ENCODE results near the gene SCAPER.
"Not testable (repeated sequence)": the region's sequence is repeated elsewhere in the genome, so short reads cannot be mapped to it uniquely, and the experiment has no call there.

Gene SCAPER

DNA sequence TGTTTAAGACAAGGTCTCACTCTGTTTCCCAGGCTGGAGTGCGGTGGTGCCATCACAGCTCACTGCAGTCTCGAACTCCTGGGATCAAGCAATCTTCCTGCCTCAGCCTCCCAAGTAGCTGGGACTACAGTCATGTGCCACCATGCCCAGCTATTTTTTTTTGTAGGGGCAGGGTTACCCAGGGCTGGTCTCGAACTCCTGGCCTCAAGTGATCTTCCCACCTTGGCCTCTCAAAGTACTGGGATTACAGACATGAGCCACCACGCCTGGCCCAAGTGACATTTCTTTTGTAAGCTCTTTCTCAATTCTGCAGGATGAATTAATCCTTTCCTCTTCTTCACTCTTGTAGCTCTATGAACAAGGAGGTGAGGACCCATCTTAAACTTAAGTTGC lies 592.0 kb downstream of the SCAPER start:
- not testable (repeated sequence) for DNase-seq

DNA sequence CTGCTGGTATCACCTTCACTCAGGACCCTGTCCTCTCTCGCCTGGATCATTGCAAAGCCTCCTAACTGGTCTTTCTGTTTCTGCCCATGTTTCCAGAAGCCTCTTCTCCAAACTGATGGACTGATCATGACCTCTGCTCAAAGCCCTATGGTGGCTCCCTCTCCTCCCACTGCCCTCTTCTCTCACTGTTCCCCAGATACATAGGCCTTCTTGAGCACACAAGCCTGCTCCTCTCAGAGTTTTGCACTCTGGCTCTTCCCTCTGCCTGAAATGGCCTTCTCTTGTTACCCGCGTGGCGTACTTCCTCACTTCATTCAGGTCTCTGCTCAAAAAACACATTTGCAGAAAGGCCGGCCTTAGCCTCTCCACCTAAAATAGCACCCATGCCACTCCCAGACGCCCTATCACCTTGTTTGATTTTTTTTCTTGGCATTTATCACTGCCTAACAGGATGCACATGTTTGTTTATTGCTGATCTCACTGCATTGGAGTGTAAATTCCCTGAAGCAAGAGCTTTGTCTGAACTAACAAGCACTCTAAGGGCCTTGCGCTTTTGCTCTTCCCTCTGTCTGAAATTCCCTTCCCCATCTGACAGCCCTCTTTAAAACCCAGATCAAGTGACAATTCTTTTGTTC lies 592.5 kb downstream of the SCAPER start:
- no peak for DNase-seq

GRCh38 chr15:76311100-76311953 lies 593.8 kb downstream of the SCAPER start, which contains the start of gene ETFA:
TSS of gene ETFA (minus strand) at chr15:76311469. CDS start at chr15:76311388, 81 bp downstream.
- DNase-seq = peak; percentile 95 to 99 (median 98)

DNA sequence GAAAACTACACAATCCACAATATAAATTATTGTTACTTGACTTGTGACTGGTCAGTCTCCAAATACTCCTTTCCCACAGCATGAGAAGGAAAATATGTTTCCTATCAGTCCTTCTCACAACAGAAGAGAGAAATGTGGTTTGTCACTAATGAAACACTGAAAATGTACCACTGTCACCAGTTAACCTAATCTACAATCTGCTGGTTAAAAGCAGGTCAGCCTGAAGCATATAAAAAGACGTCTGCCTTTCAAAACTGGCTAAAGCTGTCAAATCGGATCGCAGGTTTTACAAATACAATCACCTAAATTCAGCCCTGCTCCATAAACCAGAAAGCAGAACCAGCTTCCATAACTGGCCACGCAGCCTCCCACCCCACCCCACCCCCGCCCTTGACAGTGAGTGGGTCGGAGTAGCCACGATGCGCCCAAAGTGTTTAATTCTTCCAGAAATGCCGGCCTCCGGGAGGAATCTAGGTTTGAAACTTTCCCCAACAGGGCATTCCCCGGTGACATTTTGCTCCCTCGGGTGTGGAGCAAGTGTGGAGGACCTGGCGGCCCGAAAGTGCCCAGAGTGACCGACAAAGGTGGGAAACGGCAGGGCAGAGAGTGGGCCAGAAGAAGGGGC lies 594.6 kb downstream of the SCAPER start:
- DNase-seq = peak; percentile 41 to 66 (median 52)

DNA sequence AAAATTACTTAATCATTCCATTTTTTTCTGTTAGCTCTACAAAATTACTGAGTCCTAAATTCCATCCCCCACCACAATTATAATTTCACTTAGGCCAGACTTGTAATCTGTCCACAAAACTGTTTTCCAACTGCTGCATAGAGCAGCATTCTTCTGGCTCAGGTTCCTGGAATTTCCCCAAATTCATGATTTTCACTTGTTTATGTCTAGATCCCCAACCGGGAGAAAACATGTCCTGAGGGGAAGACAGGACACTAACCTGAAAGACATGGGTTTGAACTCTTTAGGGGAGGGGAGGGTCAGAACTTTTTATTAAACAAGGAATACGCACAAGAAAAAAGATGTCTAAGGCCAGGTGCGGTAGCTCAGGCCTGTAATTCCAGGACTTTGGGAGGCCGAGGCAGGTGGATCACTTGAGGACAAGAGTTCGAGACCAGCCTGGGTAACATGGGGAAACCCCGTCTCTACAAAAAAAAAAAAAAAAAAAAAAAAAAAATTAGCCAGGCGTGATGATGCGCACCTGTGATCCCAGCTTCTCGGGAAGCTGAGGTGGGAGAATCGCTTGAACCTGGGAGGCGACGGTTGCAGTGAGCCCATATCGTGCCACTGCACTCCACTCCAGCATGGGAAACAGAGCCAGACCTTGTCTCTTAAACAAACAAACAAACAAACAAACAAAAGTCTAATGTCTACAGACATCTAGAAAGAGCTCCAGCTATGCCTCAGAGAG lies 595.4 kb downstream of the SCAPER start:
- no peak for DNase-seq

DNA sequence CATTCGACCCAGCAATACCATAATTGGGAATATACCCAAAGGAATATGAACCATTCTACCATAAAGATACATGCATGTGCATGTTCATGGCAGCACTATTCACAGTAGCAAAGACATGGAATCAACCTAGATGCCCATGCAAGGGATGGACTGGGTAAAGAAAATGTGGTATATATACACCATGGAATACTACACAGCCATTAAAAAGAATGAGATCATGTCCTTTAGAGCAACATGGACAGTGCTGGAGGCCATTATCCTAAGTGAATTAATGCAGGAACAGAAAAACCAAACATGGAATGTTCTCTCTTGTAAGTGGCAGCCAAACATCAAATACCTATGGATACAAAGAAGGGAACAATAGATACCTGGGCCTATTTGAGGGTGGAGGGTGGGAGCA lies 601.2 kb downstream of the SCAPER start:
- no peak for DNase-seq

DNA sequence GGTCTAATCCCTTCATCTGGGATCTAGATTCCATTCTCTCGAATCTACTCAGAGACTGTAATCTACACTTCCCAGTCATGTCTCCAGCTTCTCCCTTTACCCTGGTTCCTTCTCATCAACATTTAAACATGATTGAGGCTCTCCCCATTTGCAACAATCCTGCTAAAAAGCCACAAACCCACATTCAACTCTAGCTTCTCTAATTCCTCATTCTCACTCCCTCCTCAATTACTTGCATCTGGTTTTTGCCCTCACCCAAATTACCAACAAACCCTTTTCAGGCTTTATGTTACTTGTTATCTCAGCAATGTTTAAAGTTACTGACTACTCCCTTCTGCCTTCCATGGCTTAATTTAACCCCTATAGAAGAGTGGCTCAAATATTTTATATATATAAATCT lies 605.4 kb downstream of the SCAPER start:
- peak in 3 of 4 experiments; percentile 7 to 48 (median 36) for DNase-seq

- no peak for DNase-seq
These were observed 606.2 kb downstream of the SCAPER start for GRCh38 chr15:76298986-76299385.

GRCh38 chr15:76297951-76298350 lies 607.2 kb downstream of the SCAPER start:
- DNase-seq = not testable (repeated sequence)
